WTC11 (cell line): Measurements from ENCODE around the gene NELFCD. TPM values are rescaled to one million over a fixed set of nuclear protein-coding genes. Genes with fewer than 3 reads are reported as not detected.

Source experiments
- ATAC-seq: fragments of 200-7000 bp; cut with Tn5 transposase; 2 replicates; pipeline ENCODE4 v1.10.0; 2021; ENCODE audit warnings: mild to moderate bottlenecking, moderate library complexity
- CTCF ChIA-PET: fragments of 300-600 bp; sonication (Branson Sonifier 250); formaldehyde crosslinking; loops from one replicate; lab custom pipeline; 2021; ENCODE audit warnings: antibody characterized with exemption; lab: Charles Lee
- POLR2A ChIA-PET: fragments of 350-600 bp; sonication (Branson Sonifier 250); formaldehyde crosslinking; loops from one replicate; lab custom pipeline; 2021; ENCODE audit warnings: antibody characterized with exemption; lab: Charles Lee
- DNase-seq: peaks from one replicate; pipeline ENCODE4 v3.0.0; 2021; ENCODE audit warnings: low spot score
- H3K27ac Mint-ChIP-seq: 2 replicates; pipeline ENCODE4 v1.8.0; 2021; ENCODE audit warnings: mixed read lengths
- H3K27me3 Mint-ChIP-seq: 2 replicates; pipeline ENCODE4 v1.8.0; 2021; ENCODE audit warnings: low read depth, mild to moderate bottlenecking, moderate library complexity, mixed read lengths
- H3K36me3 Mint-ChIP-seq: 2 replicates; pipeline ENCODE4 v1.8.0; 2021; ENCODE audit warnings: mixed read lengths
- H3K4me1 Mint-ChIP-seq: 2 replicates; pipeline ENCODE4 v1.8.0; 2022; ENCODE audit warnings: mixed read lengths
- H3K4me3 Mint-ChIP-seq: 2 replicates; pipeline ENCODE4 v1.8.0; 2021; ENCODE audit warnings: mild to moderate bottlenecking, moderate library complexity, mixed read lengths
- H3K9me3 Mint-ChIP-seq: 2 replicates; pipeline ENCODE4 v1.8.0; 2021; ENCODE audit warnings: mixed read lengths
- ATF2 ChIP-seq: sonication (generic); formaldehyde crosslinking; IDR thresholded peaks from 2 replicates; pipeline ENCODE4 v1.8.1; 2022; ENCODE audit warnings: low read depth, missing genetic modification reagents, borderline replicate concordance
- CDX4 ChIP-seq: fragments of 250-450 bp; sonication (Bioruptor Pico); IDR thresholded peaks from 2 replicates; pipeline ENCODE4 v1.9.0; 2021; ENCODE audit warnings: moderate library complexity, mild to moderate bottlenecking, inconsistent platforms, borderline replicate concordance
- E2F5 ChIP-seq: sonication (generic); formaldehyde crosslinking; IDR thresholded peaks from 2 replicates; pipeline ENCODE4 v1.8.1; 2022; ENCODE audit warnings: mild to moderate bottlenecking, moderate library complexity, missing genetic modification reagents
- HMGXB4 ChIP-seq: sonication (generic); formaldehyde crosslinking; IDR thresholded peaks from 2 replicates; pipeline ENCODE4 v1.8.1; 2023; ENCODE audit warnings: mild to moderate bottlenecking, moderate library complexity, missing genetic modification reagents
- JAZF1 ChIP-seq: fragments of 250-450 bp; sonication (Bioruptor Pico); IDR thresholded peaks from 2 replicates; pipeline ENCODE4 v1.9.0; 2021; ENCODE audit warnings: moderate library complexity, mild to moderate bottlenecking, inconsistent platforms
- NR1H2 ChIP-seq: sonication (generic); formaldehyde crosslinking; IDR thresholded peaks from 2 replicates; pipeline ENCODE4 v1.9.0; 2021; ENCODE audit warnings: mild to moderate bottlenecking, moderate library complexity, missing genetic modification reagents
- RORB ChIP-seq: fragments of 250-450 bp; sonication (Bioruptor Pico); IDR thresholded peaks from 2 replicates; pipeline ENCODE4 v1.9.0; 2021; ENCODE audit warnings: mild to moderate bottlenecking
- SMAD4 ChIP-seq: sonication (generic); formaldehyde crosslinking; IDR thresholded peaks from 2 replicates; pipeline ENCODE4 v1.8.0; 2022; ENCODE audit warnings: mild to moderate bottlenecking, missing genetic modification reagents
- ZNF396 ChIP-seq: fragments of 250-450 bp; sonication (Bioruptor Pico); IDR thresholded peaks from 2 replicates; pipeline ENCODE4 v1.8.0; 2021; ENCODE audit warnings: mild to moderate bottlenecking, moderate library complexity, borderline replicate concordance
- ZNF671 ChIP-seq: fragments of 250-450 bp; sonication (Bioruptor Pico); IDR thresholded peaks from 2 replicates; pipeline ENCODE4 v1.8.0; 2021; ENCODE audit warnings: mild to moderate bottlenecking
- total RNA-seq: library from RNA; stranded (reverse); gene quantifications from 3 replicates; pipeline ENCODE4 v1.2.3, GENCODE V29; 2021
- TF ChIP-seq, protein P1 (sequence below): sonication (generic); formaldehyde crosslinking; IDR thresholded peaks from 2 replicates; pipeline ENCODE4 v1.8.1; 2023; ENCODE audit warnings: mild to moderate bottlenecking, missing genetic modification reagents, moderate library complexity
- TF ChIP-seq, protein P2 (sequence below): sonication (generic); formaldehyde crosslinking; IDR thresholded peaks from 2 replicates; pipeline ENCODE4 v1.8.1; 2022; ENCODE audit warnings: low read depth, mild to moderate bottlenecking, moderate library complexity, missing genetic modification reagents, borderline replicate concordance
- TF ChIP-seq, protein P3 (sequence below): sonication (generic); formaldehyde crosslinking; IDR thresholded peaks from 2 replicates; pipeline ENCODE4 v1.8.0; 2022; ENCODE audit warnings: mild to moderate bottlenecking, missing genetic modification reagents
- TF ChIP-seq, protein P4 (sequence below): sonication (generic); formaldehyde crosslinking; conservative IDR thresholded peaks from 2 replicates; pipeline ENCODE4 v1.8.1; 2023; ENCODE audit warnings: mild to moderate bottlenecking, low read depth, missing genetic modification reagents, moderate library complexity
- TF ChIP-seq, protein P5 (sequence below): fragments of 250-450 bp; sonication (Bioruptor Pico); IDR thresholded peaks from 2 replicates; pipeline ENCODE4 v1.9.0; 2021; ENCODE audit warnings: mild to moderate bottlenecking

The NELFCD gene
- total RNA-seq, 1 experiment from 2014 or later = 66.9 TPM

- ATAC-seq (no peak), DNase-seq (no peak)
- ChIA-PET CTCF (interaction anchor here (1.0 kb wide), 1 partner anchor 14 kb away, joined by 3 read pairs; no protein-coding TSS in a partner anchor), POLR2A (no interaction called here)
- no peak overlapping the region for H3K4me3 Mint-ChIP-seq
- H3K9me3 Mint-ChIP-seq = no peaks in the 10 kb centered on the region
- H3K4me1 Mint-ChIP-seq = no peaks in the 10 kb centered on the region
- H3K27ac Mint-ChIP-seq = no peak overlapping the region
- peaks cover 29% of the 10 kb centered on the region for H3K36me3 Mint-ChIP-seq
- TF ChIP-seq RORB (CRISPR knock-in tag) = no peak
- no peak for TF ChIP-seq ATF2 (CRISPR knock-in tag)
- TF ChIP-seq CDX4 (CRISPR knock-in tag) = no peak
- no peak for TF ChIP-seq NR1H2
- TF ChIP-seq, protein P1, sequence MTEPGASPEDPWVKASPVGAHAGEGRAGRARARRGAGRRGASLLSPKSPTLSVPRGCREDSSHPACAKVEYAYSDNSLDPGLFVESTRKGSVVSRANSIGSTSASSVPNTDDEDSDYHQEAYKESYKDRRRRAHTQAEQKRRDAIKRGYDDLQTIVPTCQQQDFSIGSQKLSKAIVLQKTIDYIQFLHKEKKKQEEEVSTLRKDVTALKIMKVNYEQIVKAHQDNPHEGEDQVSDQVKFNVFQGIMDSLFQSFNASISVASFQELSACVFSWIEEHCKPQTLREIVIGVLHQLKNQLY (CRISPR knock-in tag) = no peak
- no peak for TF ChIP-seq E2F5 (CRISPR knock-in tag)
- TF ChIP-seq SMAD4 = no peak
- TF ChIP-seq JAZF1 (CRISPR knock-in tag) = no peak
- no peak for TF ChIP-seq HMGXB4 (CRISPR knock-in tag)
- TF ChIP-seq, protein P2, sequence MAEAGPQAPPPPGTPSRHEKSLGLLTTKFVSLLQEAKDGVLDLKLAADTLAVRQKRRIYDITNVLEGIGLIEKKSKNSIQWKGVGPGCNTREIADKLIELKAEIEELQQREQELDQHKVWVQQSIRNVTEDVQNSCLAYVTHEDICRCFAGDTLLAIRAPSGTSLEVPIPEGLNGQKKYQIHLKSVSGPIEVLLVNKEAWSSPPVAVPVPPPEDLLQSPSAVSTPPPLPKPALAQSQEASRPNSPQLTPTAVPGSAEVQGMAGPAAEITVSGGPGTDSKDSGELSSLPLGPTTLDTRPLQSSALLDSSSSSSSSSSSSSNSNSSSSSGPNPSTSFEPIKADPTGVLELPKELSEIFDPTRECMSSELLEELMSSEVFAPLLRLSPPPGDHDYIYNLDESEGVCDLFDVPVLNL = no peak
- TF ChIP-seq, protein P3, sequence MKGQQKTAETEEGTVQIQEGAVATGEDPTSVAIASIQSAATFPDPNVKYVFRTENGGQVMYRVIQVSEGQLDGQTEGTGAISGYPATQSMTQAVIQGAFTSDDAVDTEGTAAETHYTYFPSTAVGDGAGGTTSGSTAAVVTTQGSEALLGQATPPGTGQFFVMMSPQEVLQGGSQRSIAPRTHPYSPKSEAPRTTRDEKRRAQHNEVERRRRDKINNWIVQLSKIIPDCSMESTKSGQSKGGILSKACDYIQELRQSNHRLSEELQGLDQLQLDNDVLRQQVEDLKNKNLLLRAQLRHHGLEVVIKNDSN (CRISPR knock-in tag) = no peak
- TF ChIP-seq ZNF671 (CRISPR knock-in tag) = no peak
- TF ChIP-seq, protein P4, sequence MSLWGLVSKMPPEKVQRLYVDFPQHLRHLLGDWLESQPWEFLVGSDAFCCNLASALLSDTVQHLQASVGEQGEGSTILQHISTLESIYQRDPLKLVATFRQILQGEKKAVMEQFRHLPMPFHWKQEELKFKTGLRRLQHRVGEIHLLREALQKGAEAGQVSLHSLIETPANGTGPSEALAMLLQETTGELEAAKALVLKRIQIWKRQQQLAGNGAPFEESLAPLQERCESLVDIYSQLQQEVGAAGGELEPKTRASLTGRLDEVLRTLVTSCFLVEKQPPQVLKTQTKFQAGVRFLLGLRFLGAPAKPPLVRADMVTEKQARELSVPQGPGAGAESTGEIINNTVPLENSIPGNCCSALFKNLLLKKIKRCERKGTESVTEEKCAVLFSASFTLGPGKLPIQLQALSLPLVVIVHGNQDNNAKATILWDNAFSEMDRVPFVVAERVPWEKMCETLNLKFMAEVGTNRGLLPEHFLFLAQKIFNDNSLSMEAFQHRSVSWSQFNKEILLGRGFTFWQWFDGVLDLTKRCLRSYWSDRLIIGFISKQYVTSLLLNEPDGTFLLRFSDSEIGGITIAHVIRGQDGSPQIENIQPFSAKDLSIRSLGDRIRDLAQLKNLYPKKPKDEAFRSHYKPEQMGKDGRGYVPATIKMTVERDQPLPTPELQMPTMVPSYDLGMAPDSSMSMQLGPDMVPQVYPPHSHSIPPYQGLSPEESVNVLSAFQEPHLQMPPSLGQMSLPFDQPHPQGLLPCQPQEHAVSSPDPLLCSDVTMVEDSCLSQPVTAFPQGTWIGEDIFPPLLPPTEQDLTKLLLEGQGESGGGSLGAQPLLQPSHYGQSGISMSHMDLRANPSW = no peak
- TF ChIP-seq ZNF396 (CRISPR knock-in tag) = no peak
- TF ChIP-seq, protein P5, sequence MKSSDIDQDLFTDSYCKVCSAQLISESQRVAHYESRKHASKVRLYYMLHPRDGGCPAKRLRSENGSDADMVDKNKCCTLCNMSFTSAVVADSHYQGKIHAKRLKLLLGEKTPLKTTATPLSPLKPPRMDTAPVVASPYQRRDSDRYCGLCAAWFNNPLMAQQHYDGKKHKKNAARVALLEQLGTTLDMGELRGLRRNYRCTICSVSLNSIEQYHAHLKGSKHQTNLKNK (CRISPR knock-in tag) = no peak
- no peaks in the 10 kb centered on the region for H3K27me3 Mint-ChIP-seq
These were observed 17.6 kb downstream of the NELFCD start for GRCh38 chr20:58998656-58999055.
